Thyroid gland (tissue), 4 donors: ENCODE measurements around the gene ANAPC5.
"Not testable (repeated sequence)": the region's sequence is repeated elsewhere in the genome, so short reads cannot be mapped to it uniquely, and the experiment has no call there.

Experiments used
- POLR2A ChIP-seq, 2 donors: fragments of 450-650 bp; IDR thresholded peaks; one replicate each; pipeline ENCODE4 v1.6.1; 2017; ENCODE audit warnings: antibody characterized with exemption in 2 of 2, mild to moderate bottlenecking in 2 of 2, moderate library complexity in 1 of 2
- TF ChIP-seq, protein P1 (sequence below), 6 experiments: fragments of 200-600 bp in 3 of 6; fragments of 450-650 bp in 3 of 6; sonication (generic) in 3 of 6; IDR thresholded peaks; one replicate each; pipeline ENCODE4 v1.5.1; 2016 to 2019; ENCODE audit warnings: antibody characterized with exemption in 6 of 6, mild to moderate bottlenecking in 2 of 6, inconsistent platforms in 1 of 6, moderate library complexity in 1 of 6

DNA sequence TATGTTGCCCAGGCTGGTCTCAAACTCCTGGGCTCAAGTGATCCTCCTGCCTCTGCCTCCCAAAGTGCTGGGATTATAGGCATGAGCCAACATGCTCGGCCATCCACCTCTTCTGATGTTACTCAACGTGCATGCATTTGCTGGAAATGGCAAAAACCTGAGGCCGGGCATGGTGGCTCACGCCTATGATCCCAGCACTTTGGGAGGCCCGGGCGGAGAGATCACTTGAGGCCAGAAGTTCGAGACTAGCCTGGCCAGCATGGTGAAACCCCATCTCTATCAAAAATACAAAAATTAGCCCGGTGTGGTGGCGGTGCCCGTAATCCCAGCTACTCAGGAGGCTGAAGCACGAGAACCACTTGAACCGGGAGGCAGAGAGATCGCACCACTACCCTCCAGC lies 53.8 kb downstream of the ANAPC5 start:
- TF ChIP-seq, protein P1, sequence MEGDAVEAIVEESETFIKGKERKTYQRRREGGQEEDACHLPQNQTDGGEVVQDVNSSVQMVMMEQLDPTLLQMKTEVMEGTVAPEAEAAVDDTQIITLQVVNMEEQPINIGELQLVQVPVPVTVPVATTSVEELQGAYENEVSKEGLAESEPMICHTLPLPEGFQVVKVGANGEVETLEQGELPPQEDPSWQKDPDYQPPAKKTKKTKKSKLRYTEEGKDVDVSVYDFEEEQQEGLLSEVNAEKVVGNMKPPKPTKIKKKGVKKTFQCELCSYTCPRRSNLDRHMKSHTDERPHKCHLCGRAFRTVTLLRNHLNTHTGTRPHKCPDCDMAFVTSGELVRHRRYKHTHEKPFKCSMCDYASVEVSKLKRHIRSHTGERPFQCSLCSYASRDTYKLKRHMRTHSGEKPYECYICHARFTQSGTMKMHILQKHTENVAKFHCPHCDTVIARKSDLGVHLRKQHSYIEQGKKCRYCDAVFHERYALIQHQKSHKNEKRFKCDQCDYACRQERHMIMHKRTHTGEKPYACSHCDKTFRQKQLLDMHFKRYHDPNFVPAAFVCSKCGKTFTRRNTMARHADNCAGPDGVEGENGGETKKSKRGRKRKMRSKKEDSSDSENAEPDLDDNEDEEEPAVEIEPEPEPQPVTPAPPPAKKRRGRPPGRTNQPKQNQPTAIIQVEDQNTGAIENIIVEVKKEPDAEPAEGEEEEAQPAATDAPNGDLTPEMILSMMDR (IDR thresholded peaks at IDR 0.05) = not testable (repeated sequence)
- not testable (repeated sequence) for TF ChIP-seq POLR2A (IDR thresholded peaks at IDR 0.05)
